Left ventricle myocardium inferior (tissue), 1 donor: ENCODE data around the gene TBX1. TPM values are rescaled to one million over a fixed set of nuclear protein-coding genes. Genes with fewer than 3 reads are reported as not detected.
A peak's percentile ranks its signal among the peaks of the same experiment; 100 is the strongest.

Experiments
- DNase-seq: peaks from one replicate; pipeline ENCODE4 v3.0.0-alpha.2; 2020
- H3K27ac ChIP-seq: fragments of 200-600 bp; replicated peaks from 2 replicates; pipeline ENCODE4 v1.8.0; 2021
- H3K27me3 ChIP-seq: fragments of 200-600 bp; 2 replicates; pipeline ENCODE4 v1.8.0; 2021; ENCODE audit warnings: low read depth
- H3K36me3 ChIP-seq: fragments of 200-600 bp; 2 replicates; pipeline ENCODE4 v1.8.0; 2021
- H3K4me1 ChIP-seq: fragments of 200-600 bp; 2 replicates; pipeline ENCODE4 v1.8.0; 2021
- H3K4me3 ChIP-seq: fragments of 200-600 bp; 2 replicates; pipeline ENCODE4 v1.8.0; 2021; ENCODE audit warnings: mild to moderate bottlenecking, moderate library complexity
- H3K9me3 ChIP-seq: fragments of 200-600 bp; replicated peaks from 2 replicates; pipeline ENCODE4 v1.8.0; 2021
- CTCF ChIP-seq: fragments of 200-600 bp; IDR thresholded peaks from 2 replicates; pipeline ENCODE4 v1.8.0; 2021; ENCODE audit warnings: antibody characterized with exemption, mild to moderate bottlenecking, borderline replicate concordance
- intact Hi-C: fragments of 100-400 bp; cut with micrococcal nuclease; formaldehyde crosslinking; loops from one replicate; pipeline ENCODE4 v1.11.0; 2022
- total RNA-seq: library from RNA; stranded (reverse); fragmentation: NEBNext Ultra II Directional; extraction: Animal tissue kit (Norgen Biotek cat#: 25700); gene quantifications from one replicate; pipeline ENCODE4 v1.2.1, GENCODE V29; 2021
- donor health status: DM: no; HTN: yes; CAD: no; lungs with severe emphysema.

The TBX1 gene
- total RNA-seq, 1 donor from 2014 or later: 8.0 TPM

- Histone ChIP-seq H3K4me3 (no peak overlapping the region), H3K27ac (no peak overlapping the region), H3K4me1 (no peaks in the 10 kb centered on the region), H3K36me3 (no peaks in the 10 kb centered on the region), H3K9me3 (peaks cover 9% of the 10 kb centered on the region), H3K27me3 (peaks cover 85% of the 10 kb centered on the region)
- intact Hi-C loops: no loop called here
- DNase-seq: no peak
- no peak for TF ChIP-seq CTCF
Observed at GRCh38 chr22:19779011-19779421, 18.4 kb downstream of the TBX1 start.

- H3K4me1 ChIP-seq: no peaks in the 10 kb centered on the region
- intact Hi-C loops: no loop called here
- peak; percentile 5 for DNase-seq
- H3K27ac ChIP-seq: no peak overlapping the region
- H3K36me3 ChIP-seq: no peaks in the 10 kb centered on the region
- peaks cover 84% of the 10 kb centered on the region for H3K27me3 ChIP-seq
- no peak for TF ChIP-seq CTCF
- no peak overlapping the region for H3K4me3 ChIP-seq
- H3K9me3 ChIP-seq: peaks cover 9% of the 10 kb centered on the region
Observed at GRCh38 chr22:19779685-19780268, 19.2 kb downstream of the TBX1 start.

GRCh38 chr22:19782533-19782932, 22.0 kb downstream of the TBX1 start:
- H3K9me3 ChIP-seq: peaks cover 9% of the 10 kb centered on the region
- no peak for DNase-seq
- no peak overlapping the region for H3K4me3 ChIP-seq
- peaks cover 60% of the 10 kb centered on the region for H3K27me3 ChIP-seq
- H3K36me3 ChIP-seq: no peaks in the 10 kb centered on the region
- no peaks in the 10 kb centered on the region for H3K4me1 ChIP-seq
- intact Hi-C loops: no loop called here
- no peak for TF ChIP-seq CTCF
- H3K27ac ChIP-seq: no peak overlapping the region

GRCh38 chr22:19783586-19784383, 23.2 kb downstream of the TBX1 start:
- H3K4me1 ChIP-seq: no peaks in the 10 kb centered on the region
- H3K27me3 ChIP-seq: peaks cover 48% of the 10 kb centered on the region
- TF ChIP-seq CTCF: no peak
- intact Hi-C loops: no loop called here
- DNase-seq: no peak
- no peak overlapping the region for H3K27ac ChIP-seq
- no peak overlapping the region for H3K4me3 ChIP-seq
- peaks cover 9% of the 10 kb centered on the region for H3K9me3 ChIP-seq
- H3K36me3 ChIP-seq: no peaks in the 10 kb centered on the region

GRCh38 chr22:19784384-19785175, 24.0 kb downstream of the TBX1 start:
- peaks cover 9% of the 10 kb centered on the region for H3K9me3 ChIP-seq
- DNase-seq: no peak
- intact Hi-C loops: no loop called here
- H3K36me3 ChIP-seq: peaks cover 1% of the 10 kb centered on the region
- no peak overlapping the region for H3K4me3 ChIP-seq
- TF ChIP-seq CTCF: no peak
- H3K4me1 ChIP-seq: no peaks in the 10 kb centered on the region
- H3K27me3 ChIP-seq: peaks cover 40% of the 10 kb centered on the region
- H3K27ac ChIP-seq: no peak overlapping the region
